Gastrocnemius medialis (tissue), 4 donors: ENCODE measurements around the gene TRHDE.

ENCODE experiments used
- POLR2A ChIP-seq, 2 donors: fragments of 450-650 bp; IDR thresholded peaks; one replicate each; pipeline ENCODE4 v1.6.1; 2017; ENCODE audit warnings: antibody characterized with exemption in 2 of 2, mild to moderate bottlenecking in 2 of 2, moderate library complexity in 2 of 2
- TF ChIP-seq, protein P1 (sequence below), 5 experiments: fragments of 450-650 bp in 3 of 5; fragments of 200-600 bp in 2 of 5; sonication (generic) in 2 of 5; IDR thresholded peaks in 4 of 5; conservative IDR thresholded peaks in 1 of 5; 1 replicate in 4 of 5; 2 replicates in 1 of 5; pipeline ENCODE4 v1.5.1; 2016 to 2019; ENCODE audit warnings: antibody characterized with exemption in 5 of 5, mild to moderate bottlenecking in 3 of 5, moderate library complexity in 3 of 5

GRCh38 chr12:72318341-72318740, 46.2 kb downstream of the TRHDE start:
- TF ChIP-seq, protein P1, sequence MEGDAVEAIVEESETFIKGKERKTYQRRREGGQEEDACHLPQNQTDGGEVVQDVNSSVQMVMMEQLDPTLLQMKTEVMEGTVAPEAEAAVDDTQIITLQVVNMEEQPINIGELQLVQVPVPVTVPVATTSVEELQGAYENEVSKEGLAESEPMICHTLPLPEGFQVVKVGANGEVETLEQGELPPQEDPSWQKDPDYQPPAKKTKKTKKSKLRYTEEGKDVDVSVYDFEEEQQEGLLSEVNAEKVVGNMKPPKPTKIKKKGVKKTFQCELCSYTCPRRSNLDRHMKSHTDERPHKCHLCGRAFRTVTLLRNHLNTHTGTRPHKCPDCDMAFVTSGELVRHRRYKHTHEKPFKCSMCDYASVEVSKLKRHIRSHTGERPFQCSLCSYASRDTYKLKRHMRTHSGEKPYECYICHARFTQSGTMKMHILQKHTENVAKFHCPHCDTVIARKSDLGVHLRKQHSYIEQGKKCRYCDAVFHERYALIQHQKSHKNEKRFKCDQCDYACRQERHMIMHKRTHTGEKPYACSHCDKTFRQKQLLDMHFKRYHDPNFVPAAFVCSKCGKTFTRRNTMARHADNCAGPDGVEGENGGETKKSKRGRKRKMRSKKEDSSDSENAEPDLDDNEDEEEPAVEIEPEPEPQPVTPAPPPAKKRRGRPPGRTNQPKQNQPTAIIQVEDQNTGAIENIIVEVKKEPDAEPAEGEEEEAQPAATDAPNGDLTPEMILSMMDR (IDR thresholded peaks at IDR 0.05 in 4 of 5, conservative IDR thresholded peaks at IDR 0.05 in 1 of 5) = no peak
- TF ChIP-seq POLR2A (IDR thresholded peaks at IDR 0.05) = no peak
